Osteocyte (in vitro differentiated cells): ENCODE results near the gene GTSE1. TPM values are rescaled to one million over a fixed set of nuclear protein-coding genes. Genes with fewer than 3 reads are reported as not detected.

Experiments
- DNase-seq: peaks from one replicate; pipeline ENCODE4 v3.0.0; 2021; ENCODE audit warnings: mixed read lengths; ENCODE audit not compliant: unreplicated experiment; ENCODE audit errors: extremely low spot score
- H3K27ac Mint-ChIP-seq: one replicate; pipeline ENCODE4 v1.8.0; 2021; ENCODE audit warnings: mild to moderate bottlenecking, mixed read lengths; ENCODE audit not compliant: unreplicated experiment
- H3K27me3 Mint-ChIP-seq: one replicate; pipeline ENCODE4 v1.8.0; 2021; ENCODE audit warnings: mixed read lengths; ENCODE audit not compliant: unreplicated experiment
- H3K36me3 Mint-ChIP-seq: one replicate; pipeline ENCODE4 v1.8.0; 2021; ENCODE audit warnings: mixed read lengths; ENCODE audit not compliant: unreplicated experiment
- H3K4me1 Mint-ChIP-seq: one replicate; pipeline ENCODE4 v1.8.0; 2021; ENCODE audit warnings: mixed read lengths; ENCODE audit not compliant: unreplicated experiment
- H3K4me3 Mint-ChIP-seq: one replicate; pipeline ENCODE4 v1.8.0; 2021; ENCODE audit warnings: mild to moderate bottlenecking, moderate library complexity, mixed read lengths; ENCODE audit not compliant: unreplicated experiment
- H3K9me3 Mint-ChIP-seq: one replicate; pipeline ENCODE4 v1.8.0; 2021; ENCODE audit warnings: mixed read lengths; ENCODE audit not compliant: unreplicated experiment
- CTCF ChIP-seq: fragments of 200-600 bp; sonication (generic); IDR thresholded peaks from 2 replicates; pipeline ENCODE4 v1.5.0; 2021; ENCODE audit warnings: antibody characterized with exemption, mild to moderate bottlenecking, moderate library complexity
- total RNA-seq: library from RNA; stranded (reverse); gene quantifications from 2 replicates; pipeline ENCODE4 v1.2.1, GENCODE V29; 2021

Gene GTSE1
- total RNA-seq, 1 donor from 2014 or later, result 9.4 TPM

- TF ChIP-seq CTCF, result no peak
- DNase-seq, result no peak
- Mint-ChIP-seq H3K27ac (no peak overlapping the region), H3K36me3 (peaks cover 18% of the 10 kb centered on the region), H3K27me3 (no peaks in the 10 kb centered on the region), H3K9me3 (peaks cover 2% of the 10 kb centered on the region), H3K4me1 (peaks cover 26% of the 10 kb centered on the region), H3K4me3 (no peak overlapping the region)
Measured at GRCh38 chr22:46292173-46292572, 4.5 kb upstream of the GTSE1 start.

GRCh38 chr22:46292732-46293131 is 3.9 kb upstream of the GTSE1 start:
- peaks cover 31% of the 10 kb centered on the region for H3K4me1 Mint-ChIP-seq
- no peaks in the 10 kb centered on the region for H3K27me3 Mint-ChIP-seq
- no peak for TF ChIP-seq CTCF
- DNase-seq, result no peak
- H3K9me3 Mint-ChIP-seq, result peaks cover 2% of the 10 kb centered on the region
- H3K4me3 Mint-ChIP-seq, result no peak overlapping the region
- peak overlapping the region; percentile 3 for H3K27ac Mint-ChIP-seq
- peaks cover 18% of the 10 kb centered on the region for H3K36me3 Mint-ChIP-seq

- H3K27me3 Mint-ChIP-seq, result no peaks in the 10 kb centered on the region
- peak overlapping the region; percentile 41 for H3K27ac Mint-ChIP-seq
- no peak for DNase-seq
- peaks cover 34% of the 10 kb centered on the region for H3K4me1 Mint-ChIP-seq
- H3K9me3 Mint-ChIP-seq, result peaks cover 2% of the 10 kb centered on the region
- TF ChIP-seq CTCF, result no peak
- H3K36me3 Mint-ChIP-seq, result peaks cover 18% of the 10 kb centered on the region
- H3K4me3 Mint-ChIP-seq, result no peak overlapping the region
Measured at GRCh38 chr22:46293577-46294260, 3.0 kb upstream of the GTSE1 start.

DNA sequence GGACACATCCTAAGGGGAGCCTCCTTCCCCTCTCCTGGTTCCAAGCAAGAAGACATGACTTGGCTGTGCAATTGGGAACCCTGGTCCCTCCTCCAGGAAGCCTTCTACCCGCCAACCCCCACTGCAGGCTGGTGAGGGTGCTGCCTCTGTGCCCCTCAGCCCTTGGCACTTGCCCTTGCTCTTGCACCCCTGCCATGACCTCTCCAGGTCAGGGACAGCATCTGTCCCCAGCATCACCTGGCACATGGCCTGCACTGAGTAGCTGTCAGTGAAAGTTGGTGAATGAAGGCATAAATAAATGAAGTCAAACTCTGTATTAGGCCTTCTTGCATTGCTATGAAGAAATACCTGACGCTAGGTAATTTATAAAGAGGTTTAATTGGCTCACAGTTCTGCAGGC is 1.9 kb upstream of the GTSE1 start:
- TF ChIP-seq CTCF, result no peak
- H3K36me3 Mint-ChIP-seq, result peaks cover 18% of the 10 kb centered on the region
- peak overlapping the region; percentile 62 for H3K27ac Mint-ChIP-seq
- no peak overlapping the region for H3K4me3 Mint-ChIP-seq
- no peak for DNase-seq
- peaks cover 2% of the 10 kb centered on the region for H3K9me3 Mint-ChIP-seq
- peaks cover 40% of the 10 kb centered on the region for H3K4me1 Mint-ChIP-seq
- no peaks in the 10 kb centered on the region for H3K27me3 Mint-ChIP-seq

DNA sequence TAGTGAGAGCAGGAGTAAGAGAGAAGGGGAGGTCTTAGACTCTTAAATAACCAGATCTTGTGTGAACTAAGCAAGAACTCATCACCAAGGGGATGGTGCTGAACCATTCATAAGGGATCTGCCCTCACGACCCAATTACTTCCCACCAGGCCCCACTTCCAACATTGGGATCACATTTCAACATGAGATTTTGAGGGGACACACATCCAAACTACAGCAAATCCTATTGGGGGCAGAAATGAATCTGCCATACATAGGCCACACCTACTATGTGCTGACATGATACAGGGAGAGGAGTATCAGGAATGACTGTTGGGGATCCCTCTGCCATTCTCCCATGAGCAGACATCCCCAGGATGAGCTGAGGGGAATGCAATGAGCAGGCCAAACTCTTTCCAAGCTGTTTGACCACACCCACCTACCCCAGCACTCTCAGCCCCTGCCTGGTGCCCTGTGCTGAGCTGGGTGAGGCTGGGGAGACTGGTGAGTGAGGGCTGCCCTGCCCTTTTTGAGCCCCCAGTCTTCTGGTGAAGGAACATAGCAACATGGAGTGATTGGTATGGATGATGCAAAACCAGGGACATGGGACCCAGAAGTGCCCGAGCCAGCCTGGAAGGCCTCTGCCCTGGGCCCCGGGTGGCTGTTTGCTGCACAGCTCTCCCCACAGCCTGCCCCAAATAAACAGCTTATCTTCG is 1.2 kb upstream of the GTSE1 start:
- Mint-ChIP-seq H3K4me3 (peak overlapping the region; percentile 89), H3K27me3 (no peaks in the 10 kb centered on the region), H3K36me3 (peaks cover 18% of the 10 kb centered on the region), H3K9me3 (peaks cover 2% of the 10 kb centered on the region), H3K4me1 (peaks cover 42% of the 10 kb centered on the region), H3K27ac (peak overlapping the region; percentile 97)
- no peak for TF ChIP-seq CTCF
- DNase-seq, result no peak
